GM12878 (cell line): ENCODE results near the gene CDC7. TPM values are rescaled to one million over a fixed set of nuclear protein-coding genes. Genes with fewer than 3 reads are reported as not detected.

ENCODE experiments used
- ATAC-seq: fragments of 200-7000 bp; cut with Tn5 transposase; 3 replicates; pipeline ENCODE4 v1.9.1; 2020; ENCODE audit warnings: mild to moderate bottlenecking, moderate library complexity
- BruUV-seq: library from RNA; stranded (reverse); fragments of 400-500 nt; replicated peaks from 2 replicates; lab custom pipeline; 2021; lab: Mats Ljungman, UMichigan
- CTCF ChIA-PET: fragments of 300-600 bp; sonication (Branson Sonifier 250); formaldehyde crosslinking; extraction: SDS; loops from one replicate; lab custom pipeline; 2021; ENCODE audit warnings: inconsistent platforms; lab: Yijun Ruan, JAX
- POLR2A ChIA-PET: fragments of 350-600 bp; formaldehyde crosslinking; extraction: SDS; loops from one replicate; lab custom pipeline; 2021; ENCODE audit warnings: inconsistent platforms; lab: Charles Lee
- RAD21 ChIA-PET: fragments of 300-600 bp; sonication (Branson Sonifier 250); formaldehyde crosslinking; loops from one replicate; lab custom pipeline; 2023; ENCODE audit warnings: antibody characterized with exemption; ENCODE audit not compliant: unreplicated experiment; lab: Charles Lee
- SMC1A ChIA-PET: fragments of 300-600 bp; sonication (Branson Sonifier 250); formaldehyde crosslinking; loops from one replicate; lab custom pipeline; 2023; ENCODE audit not compliant: unreplicated experiment, uncharacterized antibody; lab: Charles Lee
- DNase-seq: peaks from one replicate; pipeline ENCODE4 v3.0.0-alpha.2; 2011; ENCODE audit warnings: low read depth, low spot score
- FAIRE-seq: peaks from 3 replicates; lab custom pipeline; 2011; peaks lifted over from hg19 to GRCh38; lab: Jason Lieb, UNC
- H2AFZ ChIP-seq: 2 replicates; pipeline ENCODE4 v1.6.0; 2011; ENCODE audit warnings: low read depth, low read length, control low read depth; ENCODE audit not compliant: control insufficient read depth
- H3K27ac ChIP-seq: 2 replicates; pipeline ENCODE4 v1.5.1; 2011; ENCODE audit warnings: control low read depth; ENCODE audit not compliant: control insufficient read depth, insufficient read depth
- H3K27me3 ChIP-seq, 2 experiments: replicated peaks in 1 of 2; 2 replicates each; pipeline versions ENCODE4 v1.6.0 to v1.6.1; 2011; ENCODE audit warnings: low read length in 1 of 2; ENCODE audit not compliant: control insufficient read depth in 2 of 2, insufficient read depth in 2 of 2
- H3K36me3 ChIP-seq, 2 experiments: 2 replicates each; pipeline ENCODE4 v1.5.1; 2011; ENCODE audit warnings: low read length in 1 of 2; ENCODE audit not compliant: control insufficient read depth in 2 of 2, insufficient read depth in 2 of 2
- H3K4me1 ChIP-seq: 2 replicates; pipeline ENCODE4 v1.6.1; 2011; ENCODE audit warnings: mild to moderate bottlenecking, low read length, moderate library complexity, mixed read lengths; ENCODE audit not compliant: control insufficient read depth, insufficient read depth
- H3K4me2 ChIP-seq: 2 replicates; pipeline ENCODE4 v1.6.0; 2011; ENCODE audit warnings: control low read depth; ENCODE audit not compliant: control insufficient read depth, insufficient read depth
- H3K4me3 ChIP-seq: fragments of 200-600 bp; sonication (generic); 2 replicates; pipeline ENCODE4 v1.5.1; 2016
- H3K79me2 ChIP-seq: 2 replicates; pipeline ENCODE4 v1.6.0; 2011; ENCODE audit warnings: low read length; ENCODE audit not compliant: control insufficient read depth, insufficient read depth
- H3K9ac ChIP-seq: 2 replicates; pipeline ENCODE4 v1.8.0; 2011; ENCODE audit warnings: low read length, control low read depth, mixed read lengths; ENCODE audit not compliant: control insufficient read depth, insufficient read depth
- H3K9me3 ChIP-seq: replicated peaks from 3 replicates; pipeline ENCODE4 v1.5.1; 2011; ENCODE audit warnings: mild to moderate bottlenecking, low read length; ENCODE audit not compliant: control insufficient read depth, insufficient read depth
- H4K20me1 ChIP-seq: 2 replicates; pipeline ENCODE4 v1.6.0; 2011; ENCODE audit not compliant: control insufficient read depth, insufficient read depth
- GATAD2B ChIP-seq: fragments of 450-650 bp; conservative IDR thresholded peaks from 2 replicates; pipeline ENCODE4 v1.6.1; 2017; ENCODE audit warnings: low read depth, mild to moderate bottlenecking, moderate library complexity
- RB1 ChIP-seq: fragments of 450-650 bp; formaldehyde crosslinking; IDR thresholded peaks from 2 replicates; pipeline ENCODE4 v1.6.1; 2017; ENCODE audit warnings: mild to moderate bottlenecking, borderline replicate concordance
- TBL1XR1 ChIP-seq: IDR thresholded peaks from 2 replicates; pipeline ENCODE4 v1.6.1; 2012; ENCODE audit warnings: low read depth, low read length, improper control_type of control experiment
- ZSCAN29 ChIP-seq: fragments of 450-650 bp; IDR thresholded peaks from 2 replicates; pipeline ENCODE4 v1.6.1; 2017; ENCODE audit warnings: mild to moderate bottlenecking, moderate library complexity
- WGBS: methylation state at CpG from one replicate; pipeline ENCODE4 v1.1.6; 2016; ENCODE audit warnings: low lambda C conversion rate; ENCODE audit not compliant: insufficient replicate concordance, insufficient coverage; ENCODE audit errors: missing lambda C conversion rate; 5-methylcytosine and 5-hydroxymethylcytosine counted together
- in situ Hi-C: fragments of 300-500 bp; cut with MboI; formaldehyde crosslinking; loops from 9 replicates; pipeline ENCODE4 v1.14.3; 2018; ENCODE audit warnings: mixed read lengths
- intact Hi-C: fragments of 100-400 bp; cut with micrococcal nuclease; formaldehyde crosslinking; loops from one replicate; pipeline ENCODE4 v1.14.2; 2022; ENCODE audit not compliant: unreplicated experiment
- polyA plus RNA-seq, 11 experiments: library from polyadenylated mRNA; depleted of rRNA in 4 of 11; unstranded in 6 of 11; stranded (reverse) in 5 of 11; fragments of >200 nt; fragmentation: Nextera tagmentation in 4 of 11; fragmentation: Illumina TruSeq in 1 of 11; extraction: Ambion mirVana in 4 of 11; extraction: Trizol in 1 of 11; gene quantifications; 1 replicate in 1 of 11; 2 replicates in 10 of 11; pipeline versions ENCODE4 v1.2.1 to v1.2.3, GENCODE V29; 2011 to 2016; ENCODE audit warnings: inconsistent platforms in 2 of 11, missing spikeins in 2 of 11, low read depth in 1 of 11
- total RNA-seq, 4 experiments: library from RNA; depleted of rRNA in 3 of 4; stranded (reverse); fragments of >200 nt in 3 of 4; fragmentation: Illumina TruSeq in 1 of 4; extraction: Trizol in 1 of 4; gene quantifications; 2 replicates each; pipeline versions ENCODE4 v1.2.1 to v1.2.3, GENCODE V29; 2013 to 2021
- TF ChIP-seq, protein P1 (sequence below): IDR thresholded peaks from 2 replicates; pipeline ENCODE4 v1.6.1; 2012; ENCODE audit warnings: low read length, inconsistent platforms
- TF ChIP-seq, protein P2 (sequence below): fragments of 450-650 bp; IDR thresholded peaks from 2 replicates; pipeline ENCODE4 v1.6.1; 2018; ENCODE audit warnings: mild to moderate bottlenecking, low read depth, moderate library complexity; ENCODE audit not compliant: partially characterized antibody
- TF ChIP-seq, protein P3 (sequence below): fragments of 150-350 bp; IDR thresholded peaks from 2 replicates; pipeline ENCODE4 v1.6.1; 2016; ENCODE audit warnings: low read depth, low read length

The CDC7 gene
- total and polyA plus RNA-seq, 10 of the 15 experiments (the other 5 are each of a cell fraction or from before 2014, with no cell fraction given), result 14.9 to 37.8 (median 26.0) TPM

DNA sequence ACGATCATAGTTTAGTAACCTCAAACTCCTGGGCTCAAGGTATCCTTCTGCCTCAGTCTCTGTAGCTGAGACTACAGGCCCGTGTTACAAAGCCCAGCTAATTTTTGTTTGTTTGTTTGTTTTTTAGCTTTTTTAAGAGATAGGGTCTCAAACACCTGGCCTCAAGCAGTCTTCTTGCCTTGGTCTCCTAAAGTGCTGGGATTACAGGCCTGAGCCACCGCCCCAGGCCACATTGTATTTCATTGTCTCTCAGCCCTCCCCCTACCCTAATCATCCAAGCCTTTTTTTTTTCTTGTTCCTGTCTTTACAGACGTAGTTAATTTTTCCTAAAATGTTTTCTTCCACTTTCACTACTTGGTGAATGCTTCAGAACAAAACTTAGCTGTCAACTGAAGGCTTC lies 5.4 kb downstream of the CDC7 start:
- 57% methylated on average over 4 of the region's 4 CpGs for WGBS
- ChIA-PET CTCF (interaction anchor here (0.6 to 0.9 kb wide), 4 partner anchors 378 to 668 kb away, joined by 3 to 4 read pairs (median 3); no protein-coding TSS in a partner anchor), SMC1A (interaction anchor here (1.2 to 1.3 kb wide), 3 partner anchors 11 to 205 kb away, joined by 3 read pairs; no protein-coding TSS in a partner anchor), POLR2A (no interaction called here), RAD21 (interaction anchor here (0.8 to 1.6 kb wide), 4 partner anchors 101 to 423 kb away, joined by 3 to 4 read pairs (median 4); partner anchors contain the start of gene HFM1)
- no peak overlapping the region for H3K9ac ChIP-seq
- H3K4me3 ChIP-seq, result no peak overlapping the region
- in situ Hi-C loops, result loop anchor here (25.0 kb wide), 2 partner anchors 381 to 1106 kb away; partner anchors contain the start of gene TGFBR3
- no peak overlapping the region for H3K27ac ChIP-seq
- H3K27me3 ChIP-seq, result no peaks in the 10 kb centered on the region
- TF ChIP-seq RB1, result no peak
- no peak for TF ChIP-seq ZSCAN29
- H3K79me2 ChIP-seq, result peaks cover 49% of the 10 kb centered on the region
- intact Hi-C loops, result loop anchor here (10.0 kb wide), 2 partner anchors 299 to 789 kb away; partner anchors contain the start of genes GLMN and RPAP2
- no peak overlapping the region for H3K4me2 ChIP-seq
- H4K20me1 ChIP-seq, result no peaks in the 10 kb centered on the region
- FAIRE-seq, result no peak
- peaks cover 0 to 3% of the 10 kb centered on the region in 2 experiments; a peak in 1 of 4 replicates for H3K36me3 ChIP-seq
- H3K4me1 ChIP-seq, result peaks cover 2% of the 10 kb centered on the region; the same call in 1 of the 2 replicates
- BruUV-seq, result no TSS peak
- no peak overlapping the region for H2AFZ ChIP-seq
- ATAC-seq, result no peak
- no peaks in the 10 kb centered on the region for H3K9me3 ChIP-seq
- DNase-seq, result no peak

DNA sequence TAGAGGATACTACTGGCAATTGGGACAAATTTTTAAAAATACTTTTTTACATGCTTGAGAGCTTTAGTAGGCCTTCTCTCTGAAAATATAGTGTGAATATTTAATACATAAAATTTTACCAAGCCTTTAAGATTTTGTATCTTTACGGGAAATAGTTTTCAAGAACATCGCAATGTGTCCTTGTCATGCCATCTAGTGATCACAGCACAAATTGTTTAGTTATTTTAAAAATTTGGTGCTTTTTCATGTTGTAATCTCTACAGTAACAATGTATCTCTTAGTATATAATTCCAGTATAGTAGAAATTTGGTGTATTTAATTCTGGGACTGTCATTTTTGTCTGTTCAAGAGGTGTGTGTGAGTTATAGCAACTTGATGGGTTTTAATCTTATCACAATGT lies 6.7 kb downstream of the CDC7 start:
- H3K79me2 ChIP-seq, result peaks cover 37% of the 10 kb centered on the region
- in situ Hi-C loops, result loop anchor here (25.0 kb wide), 2 partner anchors 380 to 1105 kb away; partner anchors contain the start of gene TGFBR3
- TF ChIP-seq, protein P1, sequence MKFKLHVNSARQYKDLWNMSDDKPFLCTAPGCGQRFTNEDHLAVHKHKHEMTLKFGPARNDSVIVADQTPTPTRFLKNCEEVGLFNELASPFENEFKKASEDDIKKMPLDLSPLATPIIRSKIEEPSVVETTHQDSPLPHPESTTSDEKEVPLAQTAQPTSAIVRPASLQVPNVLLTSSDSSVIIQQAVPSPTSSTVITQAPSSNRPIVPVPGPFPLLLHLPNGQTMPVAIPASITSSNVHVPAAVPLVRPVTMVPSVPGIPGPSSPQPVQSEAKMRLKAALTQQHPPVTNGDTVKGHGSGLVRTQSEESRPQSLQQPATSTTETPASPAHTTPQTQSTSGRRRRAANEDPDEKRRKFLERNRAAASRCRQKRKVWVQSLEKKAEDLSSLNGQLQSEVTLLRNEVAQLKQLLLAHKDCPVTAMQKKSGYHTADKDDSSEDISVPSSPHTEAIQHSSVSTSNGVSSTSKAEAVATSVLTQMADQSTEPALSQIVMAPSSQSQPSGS, result no peak
- TF ChIP-seq, protein P2, sequence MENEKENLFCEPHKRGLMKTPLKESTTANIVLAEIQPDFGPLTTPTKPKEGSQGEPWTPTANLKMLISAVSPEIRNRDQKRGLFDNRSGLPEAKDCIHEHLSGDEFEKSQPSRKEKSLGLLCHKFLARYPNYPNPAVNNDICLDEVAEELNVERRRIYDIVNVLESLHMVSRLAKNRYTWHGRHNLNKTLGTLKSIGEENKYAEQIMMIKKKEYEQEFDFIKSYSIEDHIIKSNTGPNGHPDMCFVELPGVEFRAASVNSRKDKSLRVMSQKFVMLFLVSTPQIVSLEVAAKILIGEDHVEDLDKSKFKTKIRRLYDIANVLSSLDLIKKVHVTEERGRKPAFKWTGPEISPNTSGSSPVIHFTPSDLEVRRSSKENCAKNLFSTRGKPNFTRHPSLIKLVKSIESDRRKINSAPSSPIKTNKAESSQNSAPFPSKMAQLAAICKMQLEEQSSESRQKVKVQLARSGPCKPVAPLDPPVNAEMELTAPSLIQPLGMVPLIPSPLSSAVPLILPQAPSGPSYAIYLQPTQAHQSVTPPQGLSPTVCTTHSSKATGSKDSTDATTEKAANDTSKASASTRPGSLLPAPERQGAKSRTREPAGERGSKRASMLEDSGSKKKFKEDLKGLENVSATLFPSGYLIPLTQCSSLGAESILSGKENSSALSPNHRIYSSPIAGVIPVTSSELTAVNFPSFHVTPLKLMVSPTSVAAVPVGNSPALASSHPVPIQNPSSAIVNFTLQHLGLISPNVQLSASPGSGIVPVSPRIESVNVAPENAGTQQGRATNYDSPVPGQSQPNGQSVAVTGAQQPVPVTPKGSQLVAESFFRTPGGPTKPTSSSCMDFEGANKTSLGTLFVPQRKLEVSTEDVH, result no peak
- TF ChIP-seq TBL1XR1 (no peak), GATAD2B (no peak)
- TF ChIP-seq, protein P3, sequence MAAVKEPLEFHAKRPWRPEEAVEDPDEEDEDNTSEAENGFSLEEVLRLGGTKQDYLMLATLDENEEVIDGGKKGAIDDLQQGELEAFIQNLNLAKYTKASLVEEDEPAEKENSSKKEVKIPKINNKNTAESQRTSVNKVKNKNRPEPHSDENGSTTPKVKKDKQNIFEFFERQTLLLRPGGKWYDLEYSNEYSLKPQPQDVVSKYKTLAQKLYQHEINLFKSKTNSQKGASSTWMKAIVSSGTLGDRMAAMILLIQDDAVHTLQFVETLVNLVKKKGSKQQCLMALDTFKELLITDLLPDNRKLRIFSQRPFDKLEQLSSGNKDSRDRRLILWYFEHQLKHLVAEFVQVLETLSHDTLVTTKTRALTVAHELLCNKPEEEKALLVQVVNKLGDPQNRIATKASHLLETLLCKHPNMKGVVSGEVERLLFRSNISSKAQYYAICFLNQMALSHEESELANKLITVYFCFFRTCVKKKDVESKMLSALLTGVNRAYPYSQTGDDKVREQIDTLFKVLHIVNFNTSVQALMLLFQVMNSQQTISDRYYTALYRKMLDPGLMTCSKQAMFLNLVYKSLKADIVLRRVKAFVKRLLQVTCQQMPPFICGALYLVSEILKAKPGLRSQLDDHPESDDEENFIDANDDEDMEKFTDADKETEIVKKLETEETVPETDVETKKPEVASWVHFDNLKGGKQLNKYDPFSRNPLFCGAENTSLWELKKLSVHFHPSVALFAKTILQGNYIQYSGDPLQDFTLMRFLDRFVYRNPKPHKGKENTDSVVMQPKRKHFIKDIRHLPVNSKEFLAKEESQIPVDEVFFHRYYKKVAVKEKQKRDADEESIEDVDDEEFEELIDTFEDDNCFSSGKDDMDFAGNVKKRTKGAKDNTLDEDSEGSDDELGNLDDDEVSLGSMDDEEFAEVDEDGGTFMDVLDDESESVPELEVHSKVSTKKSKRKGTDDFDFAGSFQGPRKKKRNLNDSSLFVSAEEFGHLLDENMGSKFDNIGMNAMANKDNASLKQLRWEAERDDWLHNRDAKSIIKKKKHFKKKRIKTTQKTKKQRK, result no peak

More for the DNA sequence above, 6.7 kb downstream of the CDC7 start:
- H2AFZ ChIP-seq, result no peak overlapping the region
- no peak overlapping the region for H3K4me2 ChIP-seq
- FAIRE-seq (no peak), ATAC-seq (no peak), DNase-seq (no peak)
- WGBS, result 100% methylated on average over 2 of the region's 2 CpGs
- H3K9me3 ChIP-seq, result no peaks in the 10 kb centered on the region
- intact Hi-C loops, result loop anchor here (10.0 kb wide), 2 partner anchors 297 to 787 kb away; partner anchors contain the start of genes GLMN and RPAP2
- H3K27me3 ChIP-seq, result no peaks in the 10 kb centered on the region
- H3K27ac ChIP-seq, result no peak overlapping the region
- peaks cover 2% of the 10 kb centered on the region; the same call in 1 of the 2 replicates for H3K4me1 ChIP-seq
- H3K4me3 ChIP-seq, result no peak overlapping the region
- ChIA-PET POLR2A (no interaction called here), SMC1A (interaction anchor here (0.7 to 1.4 kb wide), 7 partner anchors 9 to 417 kb away, joined by 3 to 7 read pairs (median 3); no protein-coding TSS in a partner anchor), RAD21 (interaction anchor here (1.6 kb wide), 1 partner anchor 103 kb away, joined by 3 read pairs; the partner anchor contains the start of gene HFM1), CTCF (interaction anchor here (0.7 to 2.0 kb wide), 6 partner anchors 12 to 1462 kb away, joined by 3 to 6 read pairs (median 4); no protein-coding TSS in a partner anchor)
- peaks cover 0 to 3% of the 10 kb centered on the region in 2 experiments; a peak in 1 of 4 replicates for H3K36me3 ChIP-seq
- no TSS peak for BruUV-seq
- H3K9ac ChIP-seq, result no peak overlapping the region
- no peaks in the 10 kb centered on the region for H4K20me1 ChIP-seq
